GM12878 (cell line): ENCODE results near the gene HASPIN. TPM values are rescaled to one million over a fixed set of nuclear protein-coding genes. Genes with fewer than 3 reads are reported as not detected.

Source experiments
- ATAC-seq: fragments of 200-7000 bp; cut with Tn5 transposase; 3 replicates; pipeline ENCODE4 v1.9.1; 2020; ENCODE audit warnings: mild to moderate bottlenecking, moderate library complexity
- BruUV-seq: library from RNA; stranded (reverse); fragments of 400-500 nt; replicated peaks from 2 replicates; lab custom pipeline; 2021; lab: Mats Ljungman, UMichigan
- CTCF ChIA-PET: fragments of 300-600 bp; sonication (Branson Sonifier 250); formaldehyde crosslinking; extraction: SDS; loops from one replicate; lab custom pipeline; 2021; ENCODE audit warnings: inconsistent platforms; lab: Yijun Ruan, JAX
- POLR2A ChIA-PET: fragments of 350-600 bp; formaldehyde crosslinking; extraction: SDS; loops from one replicate; lab custom pipeline; 2021; ENCODE audit warnings: inconsistent platforms; lab: Charles Lee
- RAD21 ChIA-PET: fragments of 300-600 bp; sonication (Branson Sonifier 250); formaldehyde crosslinking; loops from one replicate; lab custom pipeline; 2023; ENCODE audit warnings: antibody characterized with exemption; ENCODE audit not compliant: unreplicated experiment; lab: Charles Lee
- SMC1A ChIA-PET: fragments of 300-600 bp; sonication (Branson Sonifier 250); formaldehyde crosslinking; loops from one replicate; lab custom pipeline; 2023; ENCODE audit not compliant: unreplicated experiment, uncharacterized antibody; lab: Charles Lee
- DNase-seq: peaks from one replicate; pipeline ENCODE4 v3.0.0-alpha.2; 2011; ENCODE audit warnings: low read depth, low spot score
- FAIRE-seq: peaks from 3 replicates; lab custom pipeline; 2011; peaks lifted over from hg19 to GRCh38; lab: Jason Lieb, UNC
- H2AFZ ChIP-seq: 2 replicates; pipeline ENCODE4 v1.6.0; 2011; ENCODE audit warnings: low read depth, low read length, control low read depth; ENCODE audit not compliant: control insufficient read depth
- H3K27ac ChIP-seq: 2 replicates; pipeline ENCODE4 v1.5.1; 2011; ENCODE audit warnings: control low read depth; ENCODE audit not compliant: control insufficient read depth, insufficient read depth
- H3K27me3 ChIP-seq, 2 experiments: replicated peaks in 1 of 2; 2 replicates each; pipeline versions ENCODE4 v1.6.0 to v1.6.1; 2011; ENCODE audit warnings: low read length in 1 of 2; ENCODE audit not compliant: control insufficient read depth in 2 of 2, insufficient read depth in 2 of 2
- H3K36me3 ChIP-seq, 2 experiments: 2 replicates each; pipeline ENCODE4 v1.5.1; 2011; ENCODE audit warnings: low read length in 1 of 2; ENCODE audit not compliant: control insufficient read depth in 2 of 2, insufficient read depth in 2 of 2
- H3K4me1 ChIP-seq: 2 replicates; pipeline ENCODE4 v1.6.1; 2011; ENCODE audit warnings: mild to moderate bottlenecking, low read length, moderate library complexity, mixed read lengths; ENCODE audit not compliant: control insufficient read depth, insufficient read depth
- H3K4me2 ChIP-seq: 2 replicates; pipeline ENCODE4 v1.6.0; 2011; ENCODE audit warnings: control low read depth; ENCODE audit not compliant: control insufficient read depth, insufficient read depth
- H3K4me3 ChIP-seq: fragments of 200-600 bp; sonication (generic); 2 replicates; pipeline ENCODE4 v1.5.1; 2016
- H3K79me2 ChIP-seq: 2 replicates; pipeline ENCODE4 v1.6.0; 2011; ENCODE audit warnings: low read length; ENCODE audit not compliant: control insufficient read depth, insufficient read depth
- H3K9ac ChIP-seq: 2 replicates; pipeline ENCODE4 v1.8.0; 2011; ENCODE audit warnings: low read length, control low read depth, mixed read lengths; ENCODE audit not compliant: control insufficient read depth, insufficient read depth
- H3K9me3 ChIP-seq: replicated peaks from 3 replicates; pipeline ENCODE4 v1.5.1; 2011; ENCODE audit warnings: mild to moderate bottlenecking, low read length; ENCODE audit not compliant: control insufficient read depth, insufficient read depth
- H4K20me1 ChIP-seq: 2 replicates; pipeline ENCODE4 v1.6.0; 2011; ENCODE audit not compliant: control insufficient read depth, insufficient read depth
- POLR2A ChIP-seq: IDR thresholded peaks from 2 replicates; pipeline ENCODE4 v1.6.1; 2011; ENCODE audit warnings: low read depth, mild to moderate bottlenecking, low read length
- WGBS: methylation state at CpG from one replicate; pipeline ENCODE4 v1.1.6; 2016; ENCODE audit warnings: low lambda C conversion rate; ENCODE audit not compliant: insufficient replicate concordance, insufficient coverage; ENCODE audit errors: missing lambda C conversion rate; 5-methylcytosine and 5-hydroxymethylcytosine counted together
- in situ Hi-C: fragments of 300-500 bp; cut with MboI; formaldehyde crosslinking; loops from 9 replicates; pipeline ENCODE4 v1.14.3; 2018; ENCODE audit warnings: mixed read lengths
- intact Hi-C: fragments of 100-400 bp; cut with micrococcal nuclease; formaldehyde crosslinking; loops from one replicate; pipeline ENCODE4 v1.14.2; 2022; ENCODE audit not compliant: unreplicated experiment
- polyA plus RNA-seq, 11 experiments: library from polyadenylated mRNA; depleted of rRNA in 4 of 11; unstranded in 6 of 11; stranded (reverse) in 5 of 11; fragments of >200 nt; fragmentation: Nextera tagmentation in 4 of 11; fragmentation: Illumina TruSeq in 1 of 11; extraction: Ambion mirVana in 4 of 11; extraction: Trizol in 1 of 11; gene quantifications; 1 replicate in 1 of 11; 2 replicates in 10 of 11; pipeline versions ENCODE4 v1.2.1 to v1.2.3, GENCODE V29; 2011 to 2016; ENCODE audit warnings: inconsistent platforms in 2 of 11, missing spikeins in 2 of 11, low read depth in 1 of 11
- total RNA-seq, 4 experiments: library from RNA; depleted of rRNA in 3 of 4; stranded (reverse); fragments of >200 nt in 3 of 4; fragmentation: Illumina TruSeq in 1 of 4; extraction: Trizol in 1 of 4; gene quantifications; 2 replicates each; pipeline versions ENCODE4 v1.2.1 to v1.2.3, GENCODE V29; 2013 to 2021
- TF ChIP-seq, protein P1 (sequence below): fragments of 450-650 bp; IDR thresholded peaks from 2 replicates; pipeline ENCODE4 v1.6.1; 2018; ENCODE audit warnings: mild to moderate bottlenecking, low read depth, moderate library complexity; ENCODE audit not compliant: partially characterized antibody

HASPIN gene
- total and polyA plus RNA-seq, 10 of the 15 experiments (the other 5 are each of a cell fraction or from before 2014, with no cell fraction given), result 0.80 to 18.0 (median 10.1) TPM

DNA sequence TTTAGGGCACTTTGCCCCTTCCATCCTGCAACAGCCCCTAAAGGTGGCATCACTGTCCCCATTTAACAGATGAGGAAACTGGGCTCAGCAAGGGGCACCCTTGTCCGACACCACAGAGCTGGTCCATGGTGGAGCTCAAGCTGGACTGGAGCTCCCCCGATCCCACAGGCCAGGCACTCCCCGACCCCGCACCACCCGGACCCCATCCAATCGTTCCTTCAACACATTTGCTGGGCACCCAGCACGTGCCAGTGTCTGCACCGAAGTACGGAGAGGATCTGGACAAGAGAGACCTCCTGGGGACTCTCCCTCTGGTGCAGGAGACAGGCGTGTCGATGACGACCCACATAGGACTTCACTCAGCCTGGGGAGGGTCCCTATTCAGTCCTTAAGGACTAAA is 41.7 kb upstream of the HASPIN start:
- no peak for FAIRE-seq
- H3K9me3 ChIP-seq, result no peaks in the 10 kb centered on the region
- intact Hi-C loops, result loop anchor here (2.0 kb wide), 2 partner anchors 51 to 145 kb away; no protein-coding TSS in a partner anchor
- H3K9ac ChIP-seq, result no peak overlapping the region
- BruUV-seq, result no TSS peak
- WGBS, result 88% methylated on average over 12 of the region's 12 CpGs
- in situ Hi-C loops, result loop anchor here (5.0 kb wide), 1 partner anchor 140 kb away; no protein-coding TSS in a partner anchor
- CTCF ChIA-PET, result interaction anchor here (0.5 to 5.1 kb wide), 13 partner anchors 10 to 212 kb away, joined by 3 to 105 read pairs (median 6); partner anchors contain the start of gene HASPIN
- H3K27me3 ChIP-seq, result no peaks in the 10 kb centered on the region
- no peak for ATAC-seq
- H3K36me3 ChIP-seq, result peaks cover 0 to 4% of the 10 kb centered on the region in 2 experiments; a peak in 2 of 4 replicates
- H3K79me2 ChIP-seq, result no peaks in the 10 kb centered on the region
- no peak for DNase-seq
- peaks cover 6% of the 10 kb centered on the region; the same call in 1 of the 2 replicates for H3K4me1 ChIP-seq
- H3K4me3 ChIP-seq, result no peak overlapping the region
- H3K4me2 ChIP-seq, result no peak overlapping the region
- TF ChIP-seq, protein P1, sequence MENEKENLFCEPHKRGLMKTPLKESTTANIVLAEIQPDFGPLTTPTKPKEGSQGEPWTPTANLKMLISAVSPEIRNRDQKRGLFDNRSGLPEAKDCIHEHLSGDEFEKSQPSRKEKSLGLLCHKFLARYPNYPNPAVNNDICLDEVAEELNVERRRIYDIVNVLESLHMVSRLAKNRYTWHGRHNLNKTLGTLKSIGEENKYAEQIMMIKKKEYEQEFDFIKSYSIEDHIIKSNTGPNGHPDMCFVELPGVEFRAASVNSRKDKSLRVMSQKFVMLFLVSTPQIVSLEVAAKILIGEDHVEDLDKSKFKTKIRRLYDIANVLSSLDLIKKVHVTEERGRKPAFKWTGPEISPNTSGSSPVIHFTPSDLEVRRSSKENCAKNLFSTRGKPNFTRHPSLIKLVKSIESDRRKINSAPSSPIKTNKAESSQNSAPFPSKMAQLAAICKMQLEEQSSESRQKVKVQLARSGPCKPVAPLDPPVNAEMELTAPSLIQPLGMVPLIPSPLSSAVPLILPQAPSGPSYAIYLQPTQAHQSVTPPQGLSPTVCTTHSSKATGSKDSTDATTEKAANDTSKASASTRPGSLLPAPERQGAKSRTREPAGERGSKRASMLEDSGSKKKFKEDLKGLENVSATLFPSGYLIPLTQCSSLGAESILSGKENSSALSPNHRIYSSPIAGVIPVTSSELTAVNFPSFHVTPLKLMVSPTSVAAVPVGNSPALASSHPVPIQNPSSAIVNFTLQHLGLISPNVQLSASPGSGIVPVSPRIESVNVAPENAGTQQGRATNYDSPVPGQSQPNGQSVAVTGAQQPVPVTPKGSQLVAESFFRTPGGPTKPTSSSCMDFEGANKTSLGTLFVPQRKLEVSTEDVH, result no peak
- TF ChIP-seq POLR2A, result peak; percentile 45
- H2AFZ ChIP-seq, result no peak overlapping the region
- SMC1A ChIA-PET, result interaction anchor here (1.5 to 2.7 kb wide), 3 partner anchors 51 to 145 kb away, joined by 7 to 17 read pairs (median 13); no protein-coding TSS in a partner anchor
- POLR2A ChIA-PET, result interaction anchor here (0.5 kb wide), 1 partner anchor 130 kb away, joined by 6 read pairs; no protein-coding TSS in a partner anchor
- H3K27ac ChIP-seq, result no peak overlapping the region
- H4K20me1 ChIP-seq, result no peaks in the 10 kb centered on the region
- RAD21 ChIA-PET, result interaction anchor here (0.8 to 2.7 kb wide), 5 partner anchors 45 to 146 kb away, joined by 4 to 24 read pairs (median 5); no protein-coding TSS in a partner anchor
